GM10266 (cell line): Measurements from ENCODE around the gene FSCN2.

Experiments
- DNase-seq: peaks from one replicate; pipeline ENCODE4 v3.0.0; 2012; ENCODE audit errors: extremely low spot score
- TF ChIP-seq, protein P1 (sequence below): IDR thresholded peaks from 2 replicates; pipeline ENCODE4 v1.5.1; 2012; ENCODE audit warnings: mild to moderate bottlenecking, low read depth; ENCODE audit not compliant: control insufficient read depth, insufficient read depth; ENCODE audit errors: missing control alignments

Gene FSCN2

DNA sequence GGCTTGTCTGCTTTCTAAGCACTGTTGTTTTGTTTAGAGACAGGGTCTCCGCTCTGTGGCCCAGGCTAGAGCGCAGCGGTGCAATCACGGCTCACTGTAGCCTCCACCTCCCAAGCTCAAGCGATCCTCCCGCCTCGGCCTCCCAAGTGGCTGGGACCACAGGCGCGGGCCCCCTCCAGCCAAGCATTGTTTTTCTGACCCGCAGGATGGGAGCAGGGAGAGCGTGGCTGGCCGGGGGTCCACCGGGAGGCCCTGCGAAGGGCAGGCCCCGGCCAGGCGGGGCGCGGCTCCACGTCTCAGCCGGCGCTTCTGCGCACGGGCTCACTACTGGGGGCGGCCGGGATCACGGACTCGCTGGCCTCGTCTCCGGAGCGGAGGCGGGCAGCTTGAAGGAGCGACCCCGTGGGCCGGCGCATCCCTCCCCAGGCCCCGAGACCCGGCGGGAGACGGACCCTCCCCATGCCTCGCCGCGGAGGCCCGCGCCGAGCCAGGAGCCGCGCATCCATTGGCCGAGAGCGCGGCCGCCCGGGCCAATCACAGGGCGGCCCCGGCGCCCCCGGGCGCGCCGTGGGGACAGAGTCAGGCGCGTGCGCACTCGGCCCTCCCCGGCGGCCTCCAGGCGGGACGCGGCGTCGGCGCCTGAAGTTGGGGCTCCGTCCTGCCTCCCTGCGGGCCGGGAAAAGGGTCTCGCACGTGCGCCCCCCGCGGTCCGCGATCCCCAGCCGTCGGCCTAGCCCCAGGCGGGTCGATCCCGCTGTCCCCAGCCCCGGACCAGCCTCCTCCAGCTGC lies 40.5 kb upstream of the FSCN2 start:
- DNase-seq, result peak; percentile 99
- TF ChIP-seq, protein P1, sequence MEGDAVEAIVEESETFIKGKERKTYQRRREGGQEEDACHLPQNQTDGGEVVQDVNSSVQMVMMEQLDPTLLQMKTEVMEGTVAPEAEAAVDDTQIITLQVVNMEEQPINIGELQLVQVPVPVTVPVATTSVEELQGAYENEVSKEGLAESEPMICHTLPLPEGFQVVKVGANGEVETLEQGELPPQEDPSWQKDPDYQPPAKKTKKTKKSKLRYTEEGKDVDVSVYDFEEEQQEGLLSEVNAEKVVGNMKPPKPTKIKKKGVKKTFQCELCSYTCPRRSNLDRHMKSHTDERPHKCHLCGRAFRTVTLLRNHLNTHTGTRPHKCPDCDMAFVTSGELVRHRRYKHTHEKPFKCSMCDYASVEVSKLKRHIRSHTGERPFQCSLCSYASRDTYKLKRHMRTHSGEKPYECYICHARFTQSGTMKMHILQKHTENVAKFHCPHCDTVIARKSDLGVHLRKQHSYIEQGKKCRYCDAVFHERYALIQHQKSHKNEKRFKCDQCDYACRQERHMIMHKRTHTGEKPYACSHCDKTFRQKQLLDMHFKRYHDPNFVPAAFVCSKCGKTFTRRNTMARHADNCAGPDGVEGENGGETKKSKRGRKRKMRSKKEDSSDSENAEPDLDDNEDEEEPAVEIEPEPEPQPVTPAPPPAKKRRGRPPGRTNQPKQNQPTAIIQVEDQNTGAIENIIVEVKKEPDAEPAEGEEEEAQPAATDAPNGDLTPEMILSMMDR, result no peak

DNA sequence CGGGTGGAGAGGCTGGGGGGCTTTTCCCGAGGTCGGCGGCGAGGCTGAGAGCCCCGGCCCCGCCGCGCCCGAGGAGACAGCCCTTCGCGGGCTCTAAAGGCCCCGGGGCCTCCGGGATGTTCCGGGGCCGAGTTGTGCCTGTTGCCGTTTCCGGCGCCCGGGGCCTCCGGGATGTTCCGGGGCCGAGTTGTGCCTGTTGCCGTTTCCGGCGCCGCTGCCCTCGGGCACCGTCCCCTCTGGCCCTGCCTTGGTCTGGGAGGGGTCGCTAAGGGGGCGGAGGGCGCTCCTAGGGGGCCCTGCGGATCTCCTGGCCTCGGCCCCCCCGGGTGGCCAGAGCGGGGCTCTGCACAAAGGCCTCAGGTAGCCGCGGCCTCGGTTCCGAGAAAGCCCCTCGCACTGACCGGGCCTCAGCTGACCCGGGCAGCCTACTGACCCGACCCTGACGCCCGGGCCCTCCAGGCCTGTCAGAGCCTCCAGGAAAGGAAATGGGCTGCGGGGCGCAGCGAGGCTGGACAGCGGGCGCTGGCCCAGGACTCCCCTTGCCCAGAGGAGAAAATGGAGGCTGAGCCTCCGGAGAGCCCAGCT lies 39.8 kb upstream of the FSCN2 start:
- DNase-seq, result no peak
- TF ChIP-seq, protein P1, result no peak

DNA sequence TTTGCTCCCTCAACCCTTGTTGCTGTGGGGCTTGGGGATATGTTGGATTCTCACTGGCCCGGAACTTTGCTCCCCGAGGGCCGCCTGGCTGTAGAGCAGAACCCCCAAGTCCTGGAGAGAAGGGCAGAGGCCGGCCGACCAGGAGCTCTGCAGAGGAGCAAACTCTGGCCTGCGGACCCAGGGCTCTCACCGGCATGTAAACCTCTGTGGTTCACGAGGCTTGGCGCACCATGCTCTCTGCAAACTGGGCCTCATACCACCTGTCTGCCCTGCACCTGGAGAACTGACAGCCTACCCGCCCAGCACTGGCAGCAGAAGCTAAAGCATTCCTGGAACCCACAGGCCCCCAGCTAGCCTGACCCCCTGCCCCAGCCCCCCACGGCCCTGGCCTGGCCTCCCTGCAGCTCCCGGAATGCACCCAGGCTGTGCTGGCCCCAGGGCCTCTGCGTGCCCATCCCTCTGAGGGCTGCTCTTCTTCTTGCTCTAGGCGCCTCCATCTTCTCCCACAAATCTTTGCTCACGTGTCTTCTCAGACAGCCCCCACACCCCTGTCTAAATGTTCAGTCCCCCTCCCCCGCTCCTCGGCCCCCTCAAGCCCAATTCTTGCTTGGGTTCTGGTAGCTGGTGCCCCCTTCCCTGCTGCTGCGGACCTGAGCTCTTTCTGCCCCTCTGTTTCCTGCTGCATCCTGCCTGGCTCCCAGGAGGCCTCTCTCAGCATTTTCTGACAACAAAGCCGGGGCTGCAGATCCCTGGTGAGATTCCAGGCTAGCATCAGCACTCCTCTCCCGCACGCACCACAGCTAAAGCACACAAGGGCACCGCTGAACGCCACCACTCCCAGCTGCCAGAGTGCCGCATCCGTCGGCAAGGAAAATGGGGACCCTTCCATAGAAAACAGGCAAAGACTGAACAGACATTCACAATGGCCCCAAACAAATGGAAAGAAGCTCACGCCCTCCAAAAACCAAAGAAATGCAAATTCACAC lies 38.9 kb upstream of the FSCN2 start:
- DNase-seq, result no peak
- TF ChIP-seq, protein P1, result no peak

DNA sequence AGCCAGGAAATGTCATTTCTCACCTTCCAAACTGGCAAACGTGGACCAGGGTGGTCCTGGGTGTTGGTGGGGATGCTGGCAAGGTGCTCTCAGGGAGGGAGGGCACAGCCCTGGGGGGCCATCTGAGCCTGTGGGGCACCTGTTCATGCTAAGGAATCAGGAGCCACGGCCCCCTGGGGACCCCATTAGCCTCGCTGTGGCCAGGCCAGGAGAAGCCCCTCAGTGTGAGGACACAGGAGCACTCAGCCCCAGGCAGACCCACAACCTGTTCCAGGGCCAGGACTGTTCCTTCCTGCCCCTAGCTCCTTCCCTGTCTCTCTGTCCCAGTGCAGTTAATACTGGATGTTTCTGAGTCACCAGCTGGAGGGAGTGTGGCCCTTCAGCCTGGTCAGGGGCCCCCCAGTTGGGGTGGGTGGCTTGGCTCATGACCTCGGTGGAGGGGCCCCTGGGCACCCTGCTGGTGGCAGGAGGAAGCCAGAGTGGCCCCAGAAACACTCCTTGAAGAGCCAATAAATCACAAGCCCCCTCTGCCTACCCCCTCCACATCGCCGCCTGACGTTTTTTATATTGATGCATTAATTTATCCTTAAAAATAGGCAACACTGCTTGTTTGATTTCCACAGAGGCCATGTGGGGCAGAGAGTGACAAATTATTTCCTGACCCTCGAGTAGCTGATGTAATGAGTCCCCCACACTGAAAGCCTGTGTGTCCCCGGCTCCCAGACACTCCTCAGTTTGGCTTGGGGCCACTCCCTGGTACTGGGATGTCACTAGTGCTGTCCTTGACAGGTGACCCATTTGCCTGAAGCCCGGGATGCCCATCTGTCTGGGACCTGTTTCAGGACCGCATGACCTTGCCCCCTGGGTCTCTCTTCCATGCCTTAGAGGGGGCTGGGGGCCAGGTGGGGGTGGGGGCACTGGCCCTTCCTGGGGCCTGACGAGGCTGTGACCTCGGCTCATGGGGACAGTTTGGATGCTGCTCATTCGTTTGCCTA lies 37.9 kb upstream of the FSCN2 start:
- no peak for DNase-seq
- TF ChIP-seq, protein P1, result no peak

DNA sequence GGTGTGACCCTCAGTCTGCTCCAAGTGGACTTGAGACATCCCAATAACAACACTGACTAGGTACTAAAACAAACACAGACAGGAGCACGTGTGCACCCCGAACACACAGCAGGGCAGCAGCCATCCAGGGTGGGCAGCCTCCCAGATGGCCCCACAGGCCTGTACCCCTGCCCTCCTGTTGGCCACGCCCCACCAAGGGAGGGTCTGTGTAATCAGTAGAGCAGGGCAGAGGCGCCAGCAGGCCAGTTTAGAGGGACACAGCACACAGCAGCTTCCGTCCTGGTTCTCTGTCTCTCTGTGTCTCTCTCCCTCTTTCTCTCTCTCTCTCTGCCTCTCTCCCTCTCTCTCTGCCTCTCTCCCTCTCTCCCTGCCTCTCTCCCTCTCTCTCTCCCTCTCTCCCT lies 37.0 kb upstream of the FSCN2 start:
- TF ChIP-seq, protein P1, result no peak

DNA sequence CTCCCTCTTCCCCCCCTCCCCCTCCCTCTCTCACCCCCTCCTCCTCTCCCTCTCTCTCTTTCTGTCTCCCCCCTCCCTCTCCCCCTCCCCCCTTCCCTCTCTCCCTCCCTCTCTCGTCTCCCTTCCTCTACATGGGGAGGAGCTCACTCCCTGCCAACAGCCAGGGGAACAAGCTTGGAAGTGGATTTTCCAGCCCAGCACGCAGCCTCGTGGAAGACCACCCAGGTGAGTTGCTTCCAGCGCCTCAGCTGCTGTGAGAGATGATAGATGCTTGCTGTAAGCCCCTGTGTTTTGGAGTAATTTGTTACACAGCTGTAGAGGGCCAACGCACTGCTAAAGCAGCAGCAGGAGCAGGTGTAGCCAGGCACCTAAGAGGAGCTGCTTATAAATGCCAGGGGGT lies 36.4 kb upstream of the FSCN2 start:
- TF ChIP-seq, protein P1, result no peak
- DNase-seq, result no peak

More for the DNA sequence above, 37.0 kb upstream of the FSCN2 start:
- no peak for DNase-seq
